PFSK-1 (cell line): ENCODE measurements around the gene TMEM198.

Experiments used
- FOXP2 ChIP-seq: optimal IDR thresholded peaks from 2 replicates; pipeline ENCODE3; 2011; ENCODE audit warnings: borderline replicate concordance, control low read depth, inconsistent platforms; ENCODE audit not compliant: insufficient read depth; ENCODE audit errors: extremely low read length, extremely low read depth
- POLR2AphosphoS5 ChIP-seq: IDR thresholded peaks from 2 replicates; pipeline ENCODE4 v1.6.1; 2012; ENCODE audit warnings: low read depth, mild to moderate bottlenecking, control low read depth, low read length, moderate library complexity
- TAF1 ChIP-seq: IDR thresholded peaks from 2 replicates; pipeline ENCODE4 v1.6.1; 2012; ENCODE audit warnings: low read length, control low read depth, borderline replicate concordance; ENCODE audit not compliant: insufficient read depth
- TF ChIP-seq, protein P1 (sequence below), 2 experiments: IDR thresholded peaks; 2 replicates each; pipeline versions ENCODE4 v1.6.1 to v1.8.0; 2011 to 2012; ENCODE audit warnings: low read depth in 2 of 2, low read length in 2 of 2, control low read depth in 1 of 2, inconsistent platforms in 1 of 2, mild to moderate bottlenecking in 1 of 2, moderate library complexity in 1 of 2; ENCODE audit not compliant: insufficient read depth in 1 of 2

DNA sequence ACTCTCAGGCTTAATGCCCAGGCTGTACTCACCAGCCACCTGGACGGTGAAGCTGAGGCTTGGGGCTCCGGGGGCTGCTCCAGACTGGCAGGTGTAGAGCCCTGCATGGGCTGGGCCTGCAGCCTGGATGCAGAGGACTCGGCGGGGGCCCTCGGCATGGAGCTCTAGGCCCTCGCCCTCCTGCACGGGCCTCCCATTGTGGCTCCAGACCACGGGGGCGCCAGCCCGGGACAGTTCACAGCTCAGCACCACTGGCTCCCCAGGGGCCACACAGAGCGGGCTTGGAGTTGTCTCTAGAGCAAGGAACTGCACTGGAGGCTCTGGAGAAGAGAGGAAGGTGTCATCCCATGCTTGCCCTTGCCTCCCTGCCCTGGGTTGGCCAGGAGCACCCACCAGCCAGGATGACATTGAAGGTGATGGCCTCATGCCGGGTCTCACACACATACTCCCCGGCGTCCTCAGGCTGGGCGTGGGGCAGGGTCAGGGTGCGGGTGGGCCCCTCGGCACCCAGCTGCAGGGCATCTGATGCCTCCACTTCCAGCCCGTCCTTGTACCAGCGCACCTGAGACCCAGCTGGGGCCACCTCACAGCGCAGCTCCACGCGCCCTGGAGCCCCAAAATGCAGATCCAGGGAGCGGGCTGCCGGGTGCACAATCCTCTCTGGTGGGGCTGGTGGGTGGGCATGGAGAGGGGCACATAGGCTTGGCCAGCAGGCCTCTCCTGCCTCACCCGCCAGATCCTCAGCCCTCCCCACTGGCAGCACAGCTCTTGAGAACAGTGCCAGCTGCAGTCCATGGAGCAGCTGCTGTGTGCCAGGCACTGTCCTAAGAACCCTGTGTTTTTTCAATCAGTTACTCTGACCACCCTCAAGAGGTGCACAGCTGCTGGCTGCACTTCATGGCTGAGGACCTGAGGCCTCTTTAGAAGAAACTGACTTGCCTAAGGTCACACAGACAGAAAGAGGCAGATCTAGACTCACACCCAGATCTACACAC, 14.3 kb downstream of the TMEM198 start:
- TF ChIP-seq POLR2AphosphoS5: no peak
- no peak for TF ChIP-seq FOXP2
- TF ChIP-seq TAF1: no peak
- TF ChIP-seq, protein P1, sequence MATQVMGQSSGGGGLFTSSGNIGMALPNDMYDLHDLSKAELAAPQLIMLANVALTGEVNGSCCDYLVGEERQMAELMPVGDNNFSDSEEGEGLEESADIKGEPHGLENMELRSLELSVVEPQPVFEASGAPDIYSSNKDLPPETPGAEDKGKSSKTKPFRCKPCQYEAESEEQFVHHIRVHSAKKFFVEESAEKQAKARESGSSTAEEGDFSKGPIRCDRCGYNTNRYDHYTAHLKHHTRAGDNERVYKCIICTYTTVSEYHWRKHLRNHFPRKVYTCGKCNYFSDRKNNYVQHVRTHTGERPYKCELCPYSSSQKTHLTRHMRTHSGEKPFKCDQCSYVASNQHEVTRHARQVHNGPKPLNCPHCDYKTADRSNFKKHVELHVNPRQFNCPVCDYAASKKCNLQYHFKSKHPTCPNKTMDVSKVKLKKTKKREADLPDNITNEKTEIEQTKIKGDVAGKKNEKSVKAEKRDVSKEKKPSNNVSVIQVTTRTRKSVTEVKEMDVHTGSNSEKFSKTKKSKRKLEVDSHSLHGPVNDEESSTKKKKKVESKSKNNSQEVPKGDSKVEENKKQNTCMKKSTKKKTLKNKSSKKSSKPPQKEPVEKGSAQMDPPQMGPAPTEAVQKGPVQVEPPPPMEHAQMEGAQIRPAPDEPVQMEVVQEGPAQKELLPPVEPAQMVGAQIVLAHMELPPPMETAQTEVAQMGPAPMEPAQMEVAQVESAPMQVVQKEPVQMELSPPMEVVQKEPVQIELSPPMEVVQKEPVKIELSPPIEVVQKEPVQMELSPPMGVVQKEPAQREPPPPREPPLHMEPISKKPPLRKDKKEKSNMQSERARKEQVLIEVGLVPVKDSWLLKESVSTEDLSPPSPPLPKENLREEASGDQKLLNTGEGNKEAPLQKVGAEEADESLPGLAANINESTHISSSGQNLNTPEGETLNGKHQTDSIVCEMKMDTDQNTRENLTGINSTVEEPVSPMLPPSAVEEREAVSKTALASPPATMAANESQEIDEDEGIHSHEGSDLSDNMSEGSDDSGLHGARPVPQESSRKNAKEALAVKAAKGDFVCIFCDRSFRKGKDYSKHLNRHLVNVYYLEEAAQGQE (IDR thresholded peaks at IDR 0.05; ENCODE audit: insufficient read depth in 1 of 2, low read depth in 2 of 2, low read length in 2 of 2): no peak
